Central memory CD4-positive, alpha-beta T cell (primary cell): ENCODE measurements around the gene LY86.
"Not testable (repeated sequence)": the region's sequence is repeated elsewhere in the genome, so short reads cannot be mapped to it uniquely, and the experiment has no call there.

ENCODE experiments used
- DNase-seq: peaks from one replicate; pipeline ENCODE4 v3.0.0; 2022

LY86 gene

GRCh38 chr6:6596529-6597328 is 8.2 kb downstream of the LY86 start:
- DNase-seq = peak; percentile 26

DNA sequence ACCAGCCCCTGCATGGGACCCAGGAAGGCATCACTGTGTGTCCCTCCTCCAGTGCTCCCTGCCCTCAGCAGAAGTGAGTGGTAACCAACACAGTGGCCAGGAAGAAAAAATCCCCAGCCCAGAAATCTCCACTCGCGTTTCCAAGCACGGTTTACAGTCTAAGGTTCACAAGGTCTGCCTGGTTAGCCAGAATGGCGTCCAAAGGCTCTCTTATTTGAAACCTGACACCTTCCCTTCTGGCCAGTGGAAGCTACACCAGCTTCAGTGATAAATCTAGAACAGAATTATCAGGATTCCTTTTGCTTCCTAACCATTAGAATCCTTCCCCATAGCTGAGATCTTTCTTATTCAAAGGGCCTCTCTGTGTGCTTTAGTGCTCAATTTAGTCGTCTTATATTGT is 9.2 kb downstream of the LY86 start:
- no peak for DNase-seq

DNA sequence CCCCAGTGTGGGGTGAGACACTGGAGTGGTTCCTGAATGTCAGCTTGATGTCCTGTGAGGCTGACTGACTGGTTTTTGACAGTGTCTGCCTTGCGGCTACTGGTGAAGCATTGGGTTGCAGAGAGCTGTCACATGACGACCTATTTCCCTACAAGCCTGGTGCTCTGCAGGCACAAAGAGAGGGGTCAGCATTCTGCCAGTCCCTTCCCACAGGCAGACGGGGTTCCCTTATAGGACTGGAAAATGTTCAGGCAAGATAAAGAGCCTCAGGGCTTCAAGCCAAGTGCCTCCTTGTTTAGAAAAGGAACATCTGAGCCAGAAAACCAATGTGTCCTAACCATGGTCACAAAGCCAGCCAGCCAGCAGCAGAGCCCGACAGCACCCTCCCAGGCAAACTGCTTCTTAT is 11.0 kb downstream of the LY86 start:
- no peak for DNase-seq

DNA sequence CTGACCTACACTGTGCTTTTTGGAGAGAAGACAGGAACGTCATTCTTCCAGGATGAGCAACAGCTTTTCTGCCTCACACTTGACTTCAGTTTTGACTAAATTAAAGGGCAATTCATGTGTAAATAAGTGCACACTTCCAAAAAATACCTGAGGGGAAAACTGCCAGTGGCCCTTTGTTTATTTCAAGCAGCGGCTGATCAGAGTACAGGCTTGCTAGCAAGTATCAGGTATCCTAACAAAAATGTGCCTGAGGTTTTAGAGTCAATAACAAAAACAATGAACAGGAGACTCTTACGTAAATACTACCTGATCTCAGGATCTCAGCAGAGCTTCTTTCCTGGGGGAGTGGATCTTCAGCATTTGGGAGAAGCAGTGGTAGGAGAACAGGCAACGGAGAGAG is 12.4 kb downstream of the LY86 start:
- no peak for DNase-seq

DNA sequence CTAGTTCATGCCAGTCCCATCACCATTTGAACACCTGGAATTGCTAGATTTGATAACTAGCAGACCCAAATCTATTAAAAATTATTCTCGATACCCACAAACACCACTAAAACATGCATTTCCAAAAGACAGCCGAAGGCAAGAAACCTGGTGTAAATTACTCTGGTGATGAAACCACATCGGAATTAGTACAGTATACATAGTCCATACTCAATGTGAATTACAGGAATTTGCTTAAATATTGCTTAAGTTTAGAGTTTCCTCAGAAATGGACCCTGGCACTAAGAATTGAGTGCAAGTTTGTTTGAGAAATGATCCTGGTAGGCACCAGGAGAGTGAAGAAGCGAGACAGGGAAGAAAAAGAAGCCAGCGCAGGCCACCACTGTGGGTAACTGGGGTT is 13.7 kb downstream of the LY86 start:
- DNase-seq = no peak

DNA sequence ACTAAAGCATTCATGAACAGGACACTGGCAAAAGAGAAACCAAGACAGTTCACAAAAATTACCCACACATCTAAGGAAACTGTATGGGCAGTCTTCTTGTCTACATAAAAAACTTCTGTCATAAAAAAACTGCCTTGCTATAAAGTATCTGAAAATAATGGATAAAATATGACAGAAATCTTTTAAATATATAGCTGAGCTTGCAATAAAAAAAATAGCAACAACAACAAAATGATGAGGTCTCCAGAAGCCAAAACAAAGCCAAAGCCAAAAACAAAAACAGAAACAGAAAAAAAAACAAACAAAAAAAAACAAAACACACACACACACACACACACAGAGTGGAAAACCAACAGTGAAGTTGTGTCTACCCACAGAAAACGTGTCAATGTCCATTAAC is 14.8 kb downstream of the LY86 start:
- no peak for DNase-seq

DNA sequence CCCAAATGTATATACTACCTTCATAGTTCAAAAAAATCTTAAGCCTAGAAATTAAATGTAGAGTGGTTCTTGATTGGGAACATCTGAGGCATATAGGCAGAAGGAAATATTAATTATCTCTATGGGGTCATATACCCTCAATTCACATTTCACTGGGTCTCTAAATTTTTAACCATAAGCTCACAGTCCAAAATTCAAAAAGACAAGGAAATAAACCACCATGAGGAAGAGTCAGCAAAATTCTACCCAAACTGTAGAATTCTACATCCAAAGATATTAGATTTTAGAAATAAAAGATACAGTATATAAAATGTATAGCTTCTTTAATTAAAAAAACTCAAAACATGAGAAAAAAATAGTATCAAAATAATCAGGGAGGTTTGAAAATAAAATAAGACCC is 15.5 kb downstream of the LY86 start:
- no peak for DNase-seq

DNA sequence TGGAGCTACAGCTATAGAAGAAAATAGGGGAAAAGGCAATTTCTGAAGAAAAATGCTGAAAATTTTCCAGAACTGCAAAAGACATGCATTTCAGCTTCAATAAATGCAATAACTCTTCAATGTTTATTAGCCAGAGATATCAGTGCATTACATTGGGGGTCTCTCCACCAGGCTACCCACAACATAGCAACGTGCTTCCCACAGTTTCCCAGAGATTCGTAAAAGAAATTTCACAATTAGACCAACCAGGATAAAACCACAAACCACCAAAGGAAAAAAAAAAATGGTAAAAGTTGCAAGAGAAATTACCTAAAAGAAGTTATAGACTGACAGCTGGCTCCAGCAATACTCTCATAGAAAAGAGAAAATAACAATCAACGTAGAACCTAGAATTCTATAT is 16.0 kb downstream of the LY86 start:
- no peak for DNase-seq

DNA sequence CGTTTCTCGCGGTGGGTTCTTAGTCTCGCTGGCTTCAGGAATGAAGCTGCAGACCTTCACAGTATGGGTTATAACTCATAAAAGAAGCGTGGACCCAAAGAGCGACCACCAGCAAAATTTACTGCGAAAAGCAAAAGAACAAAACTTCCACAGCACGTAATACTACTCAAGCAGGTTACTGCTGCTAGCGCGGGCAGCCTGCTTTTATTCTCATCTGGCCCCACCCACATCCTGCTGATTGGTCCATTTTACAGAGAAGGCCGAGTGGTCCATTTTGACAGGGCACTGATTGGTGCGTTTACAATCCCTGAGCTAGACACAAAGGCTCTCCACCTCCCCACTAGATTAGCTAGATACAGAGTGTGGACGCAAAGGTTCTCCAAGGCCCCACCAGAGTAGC is 17.4 kb downstream of the LY86 start:
- DNase-seq = no peak

DNA sequence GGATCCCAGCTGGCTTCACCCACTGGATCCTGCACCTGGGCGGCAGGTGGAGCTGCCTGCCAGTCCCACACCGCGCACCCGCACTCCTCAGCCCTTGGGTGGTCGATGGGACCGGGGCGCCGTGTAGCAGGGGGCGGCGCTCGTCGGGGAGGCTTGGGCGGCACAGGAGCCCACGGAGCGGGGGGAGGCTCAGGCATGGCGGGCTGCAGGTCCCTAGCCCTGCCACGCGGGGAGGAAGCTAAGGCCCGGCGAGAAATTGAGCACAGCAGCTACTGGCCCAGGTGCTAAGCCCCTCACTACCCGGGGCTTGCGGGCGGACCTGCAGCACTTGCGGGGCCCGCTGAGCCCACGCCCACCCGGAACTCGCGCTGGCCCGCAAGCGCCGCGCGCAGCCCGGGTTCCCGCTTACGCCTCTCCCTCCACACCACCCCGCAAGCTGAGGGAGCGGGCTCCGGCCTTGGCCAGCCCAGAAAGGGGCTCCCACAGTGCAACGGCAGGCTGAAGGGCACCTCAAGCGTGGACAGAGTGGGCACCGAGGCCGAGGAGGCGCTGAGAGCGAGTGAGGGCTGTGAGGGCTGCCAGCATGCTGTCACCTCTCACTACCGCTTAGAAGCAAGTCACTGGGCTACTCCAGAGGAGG is 18.0 kb downstream of the LY86 start:
- not testable (repeated sequence) for DNase-seq

DNA sequence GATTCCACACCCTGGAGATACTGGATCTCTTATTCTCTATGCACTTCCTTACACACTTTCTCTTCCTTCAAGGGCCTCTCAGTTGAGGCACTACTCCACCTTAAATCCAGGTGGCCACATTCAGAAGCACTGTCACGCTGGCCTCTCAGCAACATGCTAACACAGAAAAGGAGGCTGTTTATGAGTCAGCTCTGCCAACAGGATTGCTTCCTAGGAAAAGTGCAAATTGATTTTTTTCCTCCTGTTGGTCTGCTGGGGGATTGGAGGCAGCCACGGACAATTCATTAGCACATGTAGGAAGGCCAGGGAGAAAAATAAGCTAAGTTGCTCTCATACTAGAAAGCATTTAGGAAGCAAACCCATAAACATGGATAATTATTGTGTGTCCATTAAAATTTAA is 20.9 kb downstream of the LY86 start:
- no peak for DNase-seq

DNA sequence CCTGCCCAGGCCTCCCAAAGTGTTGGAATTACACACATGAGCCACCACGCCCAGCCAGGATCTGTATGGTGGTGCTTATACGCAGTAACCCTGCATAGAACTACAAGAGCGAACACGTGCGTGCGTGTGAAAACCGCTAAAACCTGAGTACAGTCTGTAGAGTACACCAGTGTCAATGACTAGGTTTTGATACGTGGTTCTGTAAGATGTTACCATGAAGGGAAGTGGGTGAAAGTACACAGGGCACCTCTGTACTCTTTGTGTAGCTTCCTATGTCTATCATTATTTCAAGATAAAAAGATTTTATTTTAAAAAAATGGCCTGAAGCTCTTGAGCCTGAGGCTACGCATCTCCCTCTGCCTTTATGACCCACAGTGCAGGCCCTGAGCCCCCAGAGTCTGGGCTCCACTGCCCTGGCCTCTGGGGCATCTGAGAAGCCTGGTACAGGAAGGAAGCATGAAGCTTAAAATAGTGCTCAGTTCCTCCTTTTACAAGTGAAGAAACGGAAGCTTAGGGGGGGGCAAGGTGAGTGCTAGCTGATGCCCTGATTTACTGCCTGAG is 21.6 kb downstream of the LY86 start:
- peak; percentile 57 for DNase-seq

GRCh38 chr6:6611486-6611885 is 23.0 kb downstream of the LY86 start:
- no peak for DNase-seq

DNA sequence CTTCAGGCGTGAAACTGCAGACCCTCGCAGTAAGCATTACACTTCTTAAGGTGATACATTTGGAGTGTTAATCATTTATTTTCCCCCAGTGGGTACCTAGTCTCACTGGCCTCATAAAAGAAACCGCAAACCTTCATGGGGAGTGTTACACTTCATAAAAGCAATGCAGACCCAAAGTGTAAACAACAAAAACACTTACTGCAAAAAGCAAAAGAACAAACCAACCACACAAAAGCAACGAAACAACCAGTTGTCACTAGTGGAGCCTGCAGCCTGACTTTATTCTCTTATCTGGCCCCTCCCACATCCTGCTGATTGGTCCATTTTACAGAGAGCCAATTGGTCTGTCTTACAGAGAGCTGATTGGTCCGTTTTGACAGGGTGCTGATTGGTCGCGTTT is 23.8 kb downstream of the LY86 start:
- no peak for DNase-seq

- DNase-seq = not testable (repeated sequence)
These were observed 24.7 kb downstream of the LY86 start for GRCh38 chr6:6613103-6613718.

- peak; percentile 75 for DNase-seq
These were observed 25.8 kb downstream of the LY86 start for GRCh38 chr6:6614096-6614982.

- DNase-seq = peak; percentile 57
These were observed 26.4 kb downstream of the LY86 start for GRCh38 chr6:6614983-6615349.

GRCh38 chr6:6616656-6617055 is 28.1 kb downstream of the LY86 start:
- no peak for DNase-seq

- no peak for DNase-seq
These were observed 30.7 kb downstream of the LY86 start for GRCh38 chr6:6619021-6619794.

DNA sequence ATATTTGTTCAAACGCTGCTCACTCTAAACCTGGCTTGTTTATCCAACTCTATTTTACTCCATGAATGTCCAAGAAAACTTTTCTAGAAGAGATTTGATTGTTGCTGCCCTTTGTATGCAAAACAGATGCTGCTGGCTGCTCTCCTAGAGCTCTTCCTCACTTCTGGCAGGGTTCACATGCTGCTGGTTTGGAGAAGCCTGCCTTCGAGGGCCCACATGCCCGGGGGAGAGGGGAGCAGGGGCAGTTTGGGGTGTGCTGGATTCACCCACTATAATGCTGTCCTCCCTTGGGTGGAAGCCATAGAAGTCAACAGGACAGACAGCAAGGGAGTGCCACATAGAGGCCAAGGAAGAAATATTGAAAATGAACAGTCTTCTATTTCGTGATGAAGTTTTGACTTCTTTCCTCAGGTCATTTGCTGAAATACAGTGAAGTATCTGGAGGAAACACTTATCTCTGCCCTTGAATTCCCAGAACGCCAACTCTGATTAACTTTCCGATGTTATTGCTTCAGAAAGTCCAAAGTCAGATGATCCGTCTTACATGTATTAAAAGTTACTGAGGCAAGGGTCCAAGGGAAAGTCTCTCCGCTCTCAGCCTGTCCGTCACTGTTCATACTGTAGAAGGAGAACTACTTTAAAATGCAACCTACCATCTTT is 32.4 kb downstream of the LY86 start:
- DNase-seq = no peak

GRCh38 chr6:6622501-6622900 is 34.0 kb downstream of the LY86 start:
- DNase-seq = no peak
